Measurements from ENCODE around the gene COL27A1. TPM values are rescaled to one million over a fixed set of nuclear protein-coding genes. Genes with fewer than 3 reads are reported as not detected.

COL27A1 gene
- polyA plus RNA-seq, 3 donors from 2014 or later, result not detected

- DNase-seq, result no peak
- Mint-ChIP-seq H3K36me3 (peaks cover 0 to 3% (median 0%) of the 10 kb centered on the region in 3 donors), H3K9me3 (peaks cover 0 to 9% (median 3%) of the 10 kb centered on the region in 6 donors), H3K27ac (no peak overlapping the region), H3K27me3 (ENCODE audit: low read depth in 3 of 3) (peaks cover 5 to 14% (median 9%) of the 10 kb centered on the region in 3 donors), H3K4me3 (no peak overlapping the region), H3K4me1 (no peaks in the 10 kb centered on the region)
Observed at GRCh38 chr9:114130141-114130540, 25.2 kb upstream of the COL27A1 start.

DNA sequence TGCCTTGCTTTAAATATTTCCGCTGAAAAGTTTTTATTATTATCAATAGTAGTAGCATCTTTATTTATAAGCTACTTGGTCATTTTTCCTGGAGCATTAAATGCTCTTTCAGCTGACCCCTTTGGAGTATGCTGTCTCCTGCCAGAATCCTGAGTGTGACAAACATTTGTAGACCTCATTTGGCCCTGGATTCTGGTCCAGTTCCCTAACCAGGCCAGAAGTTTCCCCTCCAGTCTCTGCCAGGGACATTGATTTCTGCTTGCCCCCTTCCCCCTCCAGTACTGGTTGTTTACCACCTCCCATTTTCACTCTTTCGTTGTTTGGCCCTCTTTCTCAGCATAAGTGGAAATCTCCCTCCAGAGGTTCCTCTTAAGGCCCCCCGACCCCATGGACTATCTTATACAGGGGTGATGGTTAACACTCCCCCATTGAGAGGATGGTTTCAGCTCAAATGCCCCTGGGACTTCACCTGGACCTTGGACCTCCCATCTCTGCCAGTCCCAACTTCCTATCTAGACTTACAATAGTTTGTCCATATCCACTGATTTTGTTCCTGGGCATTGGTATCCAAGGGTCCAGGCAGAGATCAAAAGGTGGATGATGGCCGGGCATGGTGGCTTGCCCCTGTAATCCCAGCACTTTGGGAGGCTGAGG is 24.6 kb upstream of the COL27A1 start:
- no peak overlapping the region for H3K27ac Mint-ChIP-seq
- H3K36me3 Mint-ChIP-seq, result peaks cover 0 to 3% (median 0%) of the 10 kb centered on the region in 3 donors
- H3K4me1 Mint-ChIP-seq, result no peaks in the 10 kb centered on the region
- no peak for DNase-seq
- peaks cover 8 to 14% (median 12%) of the 10 kb centered on the region in 3 donors for H3K27me3 Mint-ChIP-seq (ENCODE audit: low read depth in 3 of 3)
- no peak overlapping the region for H3K4me3 Mint-ChIP-seq
- H3K9me3 Mint-ChIP-seq, result peaks cover 0 to 9% (median 3%) of the 10 kb centered on the region in 6 donors

DNA sequence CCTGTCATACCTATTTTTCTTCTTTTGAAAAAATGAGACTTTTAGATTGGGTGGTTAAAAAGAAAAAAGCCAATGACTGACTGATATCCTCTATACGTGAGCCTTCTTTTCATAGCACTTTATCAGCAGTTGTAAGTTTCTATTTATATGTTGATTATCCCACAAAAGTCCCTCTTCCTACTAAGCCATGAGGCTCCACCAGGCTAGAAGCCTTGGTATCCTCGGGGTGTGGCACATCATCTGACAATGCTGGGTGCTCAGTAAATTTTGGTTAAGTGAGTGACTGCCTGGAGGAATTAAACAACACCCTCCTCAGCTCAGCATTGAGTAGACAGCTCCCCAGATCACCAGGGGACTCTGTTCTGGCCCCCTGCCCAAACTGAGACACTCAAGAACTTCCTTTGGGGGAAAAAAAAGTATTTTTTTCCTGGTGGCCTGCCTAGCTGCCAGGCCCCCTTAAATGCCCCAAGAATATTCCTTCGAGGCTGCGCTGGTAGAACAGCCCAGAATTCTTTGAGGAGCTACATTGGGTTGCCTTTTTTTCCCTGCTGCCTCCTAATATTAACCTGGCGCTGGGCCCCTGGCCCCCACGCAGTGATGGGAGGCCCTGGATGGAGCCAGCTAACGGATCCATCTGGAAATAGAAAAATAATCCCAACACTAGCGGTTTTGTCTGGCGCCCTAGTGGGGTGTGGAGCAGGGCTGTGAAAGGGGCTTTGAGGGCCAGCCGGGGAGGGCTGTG is 23.4 kb upstream of the COL27A1 start:
- DNase-seq, result no peak
- H3K27ac Mint-ChIP-seq, result no peak overlapping the region
- no peak overlapping the region for H3K4me3 Mint-ChIP-seq
- H3K9me3 Mint-ChIP-seq, result peaks cover 0 to 9% (median 3%) of the 10 kb centered on the region in 6 donors
- peaks cover 5 to 14% (median 13%) of the 10 kb centered on the region in 3 donors for H3K27me3 Mint-ChIP-seq (ENCODE audit: low read depth in 3 of 3)
- H3K4me1 Mint-ChIP-seq, result no peaks in the 10 kb centered on the region
- peaks cover 0 to 3% (median 0%) of the 10 kb centered on the region in 3 donors for H3K36me3 Mint-ChIP-seq

- no peak overlapping the region for H3K27ac Mint-ChIP-seq
- H3K4me3 Mint-ChIP-seq, result no peak overlapping the region
- DNase-seq, result no peak
- no peaks in the 10 kb centered on the region for H3K36me3 Mint-ChIP-seq
- peaks cover 5 to 17% (median 12%) of the 10 kb centered on the region in 3 donors for H3K27me3 Mint-ChIP-seq (ENCODE audit: low read depth in 3 of 3)
- no peaks in the 10 kb centered on the region for H3K4me1 Mint-ChIP-seq
- H3K9me3 Mint-ChIP-seq, result peaks cover 0 to 9% (median 1%) of the 10 kb centered on the region in 6 donors
Observed at GRCh38 chr9:114132550-114132918, 22.8 kb upstream of the COL27A1 start.

GRCh38 chr9:114134827-114135396 is 20.4 kb upstream of the COL27A1 start:
- DNase-seq, result no peak
- no peaks in the 10 kb centered on the region for H3K9me3 Mint-ChIP-seq
- H3K27ac Mint-ChIP-seq, result no peak overlapping the region
- H3K4me3 Mint-ChIP-seq, result no peak overlapping the region
- H3K36me3 Mint-ChIP-seq, result no peaks in the 10 kb centered on the region
- peaks cover 5 to 10% (median 6%) of the 10 kb centered on the region in 3 donors for H3K27me3 Mint-ChIP-seq (ENCODE audit: low read depth in 3 of 3)
- H3K4me1 Mint-ChIP-seq, result no peaks in the 10 kb centered on the region

DNA sequence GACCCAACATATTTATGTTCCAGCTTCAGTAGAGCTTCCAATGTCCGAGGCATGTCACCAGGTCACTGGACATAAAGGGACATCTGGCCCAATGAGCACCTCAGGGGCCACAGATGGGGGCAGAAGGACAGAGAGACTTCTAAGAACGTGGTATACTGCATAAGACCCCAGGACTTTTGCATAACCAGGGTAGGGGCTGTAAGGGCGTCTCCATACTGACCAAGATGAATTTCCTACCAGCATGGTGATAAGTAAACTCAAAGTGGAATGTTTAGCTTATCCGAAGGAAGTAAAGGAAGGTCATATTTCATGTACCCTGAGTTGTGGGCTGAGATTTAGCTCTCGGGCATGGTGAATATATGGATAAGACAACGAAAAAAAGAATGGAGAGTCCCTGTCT is 17.5 kb upstream of the COL27A1 start:
- Mint-ChIP-seq H3K27ac (no peak overlapping the region), H3K27me3 (ENCODE audit: low read depth in 3 of 3) (peaks cover 3 to 19% (median 6%) of the 10 kb centered on the region in 3 donors), H3K36me3 (no peaks in the 10 kb centered on the region), H3K4me1 (no peaks in the 10 kb centered on the region), H3K9me3 (no peaks in the 10 kb centered on the region), H3K4me3 (no peak overlapping the region)
- no peak for DNase-seq

GRCh38 chr9:114138552-114138971 is 16.8 kb upstream of the COL27A1 start:
- Mint-ChIP-seq H3K27me3 (ENCODE audit: low read depth in 3 of 3) (peaks cover 3 to 18% (median 6%) of the 10 kb centered on the region in 3 donors), H3K36me3 (no peaks in the 10 kb centered on the region), H3K4me1 (no peaks in the 10 kb centered on the region), H3K4me3 (no peak overlapping the region), H3K27ac (no peak overlapping the region), H3K9me3 (no peaks in the 10 kb centered on the region)
- no peak for DNase-seq

DNA sequence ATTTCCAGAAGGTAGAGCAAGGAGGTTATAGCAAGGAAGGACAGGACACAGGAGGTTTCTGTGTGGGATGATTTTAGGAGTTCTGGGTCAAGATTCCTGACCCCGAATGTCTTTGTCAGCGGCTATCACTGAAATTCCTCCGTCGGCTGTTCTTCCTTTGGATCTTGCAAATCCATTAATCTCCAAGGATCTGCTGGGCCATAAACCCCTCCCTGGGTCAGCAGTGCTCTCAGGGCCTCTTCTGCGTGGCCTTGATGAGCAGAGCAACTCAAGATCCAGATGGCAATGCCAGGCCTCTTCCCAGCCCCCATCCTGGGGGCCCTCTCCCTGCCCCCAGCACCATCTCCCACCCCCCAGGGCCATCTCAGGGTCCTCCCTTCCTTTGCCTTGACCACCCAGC is 16.3 kb upstream of the COL27A1 start:
- DNase-seq, result no peak
- Mint-ChIP-seq H3K27me3 (ENCODE audit: low read depth in 3 of 3) (peaks cover 3 to 16% (median 6%) of the 10 kb centered on the region in 3 donors), H3K36me3 (no peaks in the 10 kb centered on the region), H3K27ac (no peak overlapping the region), H3K4me3 (no peak overlapping the region), H3K4me1 (no peaks in the 10 kb centered on the region), H3K9me3 (no peaks in the 10 kb centered on the region)

GRCh38 chr9:114140401-114140800 is 14.9 kb upstream of the COL27A1 start:
- DNase-seq, result no peak
- H3K27ac Mint-ChIP-seq, result no peak overlapping the region
- peaks cover 2 to 16% (median 6%) of the 10 kb centered on the region in 3 donors for H3K27me3 Mint-ChIP-seq (ENCODE audit: low read depth in 3 of 3)
- no peaks in the 10 kb centered on the region for H3K9me3 Mint-ChIP-seq
- no peaks in the 10 kb centered on the region for H3K36me3 Mint-ChIP-seq
- no peak overlapping the region for H3K4me3 Mint-ChIP-seq
- no peaks in the 10 kb centered on the region for H3K4me1 Mint-ChIP-seq

DNA sequence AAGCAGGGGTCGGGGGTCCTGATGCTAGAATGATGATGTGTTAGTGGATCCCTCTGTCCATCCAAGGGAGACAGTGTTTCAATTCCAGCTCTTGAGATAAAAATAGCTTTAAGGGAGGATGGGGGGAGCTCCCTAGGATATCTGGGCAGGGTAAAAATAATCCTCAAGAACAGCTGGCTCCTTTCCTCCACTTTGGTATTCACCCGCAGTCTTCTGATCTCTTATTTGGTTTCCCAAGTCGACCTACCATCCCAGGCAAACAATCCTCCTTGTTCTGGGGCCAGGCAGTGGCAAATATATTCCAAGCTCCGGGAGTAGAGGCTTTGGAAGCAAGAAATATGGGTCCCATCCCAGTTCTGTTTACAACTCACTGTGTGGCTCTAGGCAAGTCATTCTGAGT is 14.5 kb upstream of the COL27A1 start:
- no peak for DNase-seq
- Mint-ChIP-seq H3K27me3 (ENCODE audit: low read depth in 3 of 3) (peaks cover 0 to 14% (median 6%) of the 10 kb centered on the region in 3 donors), H3K27ac (no peak overlapping the region), H3K9me3 (no peaks in the 10 kb centered on the region), H3K36me3 (no peaks in the 10 kb centered on the region), H3K4me1 (no peaks in the 10 kb centered on the region), H3K4me3 (no peak overlapping the region)

DNA sequence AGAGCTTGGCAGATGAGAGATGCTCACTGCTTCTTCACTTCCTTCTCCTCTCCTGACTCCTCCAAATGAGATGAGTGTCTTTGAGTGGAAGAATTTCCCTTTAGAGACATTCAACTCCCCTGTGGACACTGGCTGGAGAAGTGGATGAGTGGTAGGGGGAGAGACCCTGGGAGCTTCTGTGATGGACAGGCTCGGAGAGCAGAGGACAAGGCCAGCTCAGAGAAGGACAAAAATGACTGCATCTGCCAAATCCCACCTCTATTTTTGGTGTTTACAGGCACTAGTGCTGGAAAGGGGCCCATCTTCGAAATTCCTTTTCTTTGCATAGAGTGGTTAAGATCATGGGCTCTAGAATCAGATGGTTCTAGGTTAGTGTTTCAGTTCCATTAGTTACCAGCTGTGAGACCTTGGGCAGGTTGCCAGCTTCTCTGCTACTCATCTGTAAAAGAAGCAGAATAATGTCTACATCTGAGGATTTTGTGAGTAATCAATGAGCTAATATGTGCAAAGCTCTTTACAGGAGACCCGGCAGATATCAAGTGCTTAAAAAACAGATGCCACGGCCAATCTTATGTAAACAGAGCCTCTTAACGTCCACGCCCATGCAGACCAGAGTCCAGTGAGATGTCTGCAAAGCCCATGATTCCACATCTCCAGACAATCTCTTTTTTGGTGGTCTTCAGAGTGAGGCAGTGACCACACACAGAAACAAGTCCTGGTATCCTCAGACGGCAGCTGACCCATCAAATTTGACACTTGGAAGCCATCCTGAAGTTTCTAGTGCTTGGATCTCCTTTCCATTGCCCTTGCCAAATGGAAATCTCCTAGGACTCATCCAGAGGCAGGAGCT is 13.6 kb upstream of the COL27A1 start:
- no peaks in the 10 kb centered on the region for H3K36me3 Mint-ChIP-seq
- no peak for DNase-seq
- H3K4me1 Mint-ChIP-seq, result no peaks in the 10 kb centered on the region
- H3K9me3 Mint-ChIP-seq, result no peaks in the 10 kb centered on the region
- H3K4me3 Mint-ChIP-seq, result no peak overlapping the region
- peaks cover 0 to 14% (median 6%) of the 10 kb centered on the region in 3 donors for H3K27me3 Mint-ChIP-seq (ENCODE audit: low read depth in 3 of 3)
- no peak overlapping the region for H3K27ac Mint-ChIP-seq

DNA sequence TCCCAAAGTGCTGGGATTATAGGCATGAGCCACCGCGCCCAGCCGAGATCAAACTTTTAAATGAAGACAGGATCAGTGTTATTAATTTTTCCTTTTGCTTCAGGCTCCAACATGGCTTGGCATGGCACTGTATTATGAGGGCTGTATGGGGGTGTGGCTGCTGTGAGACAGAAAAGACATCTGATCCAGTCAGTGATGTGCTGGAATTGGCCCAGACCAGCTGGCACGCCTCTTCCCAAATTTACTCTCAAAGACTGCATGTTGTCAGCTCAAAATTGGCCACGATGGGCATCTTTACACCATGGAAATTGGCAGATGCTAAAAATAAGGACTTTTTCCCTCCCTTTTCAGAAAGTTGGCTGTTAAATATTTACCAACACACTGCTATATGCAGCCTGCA is 12.1 kb upstream of the COL27A1 start:
- peaks cover 0 to 9% (median 6%) of the 10 kb centered on the region in 3 donors for H3K27me3 Mint-ChIP-seq (ENCODE audit: low read depth in 3 of 3)
- DNase-seq, result no peak
- H3K27ac Mint-ChIP-seq, result no peak overlapping the region
- no peak overlapping the region for H3K4me3 Mint-ChIP-seq
- H3K36me3 Mint-ChIP-seq, result no peaks in the 10 kb centered on the region
- H3K4me1 Mint-ChIP-seq, result no peaks in the 10 kb centered on the region
- no peaks in the 10 kb centered on the region for H3K9me3 Mint-ChIP-seq

DNA sequence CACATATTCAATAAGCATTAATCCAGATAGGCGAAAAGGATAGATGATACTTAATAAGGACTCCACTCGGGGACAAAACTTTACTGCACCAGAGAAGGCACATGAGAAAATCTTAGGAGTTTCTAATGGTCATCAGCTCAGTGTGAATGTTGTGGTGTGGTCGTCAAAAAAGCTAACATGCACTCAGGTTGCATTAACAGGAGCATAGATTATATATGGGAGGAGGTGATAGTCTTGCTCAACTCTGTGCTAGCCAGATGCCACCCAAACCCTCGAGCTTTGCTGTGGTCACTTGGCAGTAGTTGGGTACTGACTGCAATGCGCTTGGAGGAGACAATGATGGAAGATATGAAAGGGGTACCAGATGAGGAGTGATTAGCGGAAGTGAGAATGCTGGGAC is 8.6 kb upstream of the COL27A1 start:
- no peak for DNase-seq
- no peaks in the 10 kb centered on the region for H3K36me3 Mint-ChIP-seq
- H3K4me1 Mint-ChIP-seq, result no peaks in the 10 kb centered on the region
- peaks cover 2 to 10% (median 5%) of the 10 kb centered on the region in 3 donors for H3K27me3 Mint-ChIP-seq (ENCODE audit: low read depth in 3 of 3)
- H3K4me3 Mint-ChIP-seq, result no peak overlapping the region
- H3K9me3 Mint-ChIP-seq, result no peaks in the 10 kb centered on the region
- no peak overlapping the region for H3K27ac Mint-ChIP-seq

Data from immature natural killer cell (primary cell).